AG04450 (cell line): ENCODE results near the gene MAP2K5. TPM values are rescaled to one million over a fixed set of nuclear protein-coding genes. Genes with fewer than 3 reads are reported as not detected.
"Not testable (repeated sequence)": the region's sequence is repeated elsewhere in the genome, so short reads cannot be mapped to it uniquely, and the experiment has no call there.

Source experiments
- CTCF ChIA-PET: fragments of 300-600, 350-600 bp; formaldehyde crosslinking; extraction: SDS; loops from one replicate; lab custom pipeline; 2022; ENCODE audit warnings: antibody characterized with exemption, inconsistent platforms; lab: Charles Lee
- POLR2A ChIA-PET: fragments of 350-600 bp; formaldehyde crosslinking; extraction: SDS; loops from one replicate; lab custom pipeline; 2021; ENCODE audit warnings: antibody characterized with exemption, inconsistent platforms; lab: Yijun Ruan, JAX
- DNase-seq: peaks from one replicate; pipeline ENCODE4 v3.0.0-alpha.2; 2011; ENCODE audit warnings: low read depth, low spot score
- H3K27ac ChIP-seq: one replicate; pipeline ENCODE4 v1.5.1; 2012; ENCODE audit warnings: low read depth, low read length, control low read depth
- H3K27me3 ChIP-seq: one replicate; pipeline ENCODE4 v1.6.0; 2012; ENCODE audit warnings: low read length; ENCODE audit not compliant: control insufficient read depth, insufficient read depth
- H3K4me3 ChIP-seq: 2 replicates; pipeline ENCODE4 v1.5.1; 2011; ENCODE audit warnings: mild to moderate bottlenecking, low read depth, low read length, control low read depth
- H3K9me3 ChIP-seq: 2 replicates; pipeline ENCODE4 v1.5.1; 2012; ENCODE audit warnings: low read length; ENCODE audit not compliant: control insufficient read depth, insufficient read depth
- CTCF ChIP-seq: IDR thresholded peaks from 2 replicates; pipeline ENCODE4 v1.5.1; 2011; ENCODE audit warnings: low read depth, low read length, control low read depth, inconsistent platforms
- polyA plus RNA-seq: library from polyadenylated mRNA; depleted of rRNA; stranded (reverse); fragments of >200 nt; gene quantifications from 2 replicates; pipeline ENCODE4 v1.2.3, GENCODE V29; 2011

Gene MAP2K5
- polyA plus RNA-seq, 1 experiment, result 5.4 TPM

- no peak for DNase-seq
- no peak for TF ChIP-seq CTCF
These were observed 70.7 kb downstream of the MAP2K5 start for GRCh38 chr15:67613211-67613610.

GRCh38 chr15:67613708-67614107 is 71.2 kb downstream of the MAP2K5 start:
- POLR2A ChIA-PET, result no interaction called here
- peak; percentile 9; the same call in 1 of the 2 replicates for TF ChIP-seq CTCF
- no peak overlapping the region for H3K27ac ChIP-seq
- CTCF ChIA-PET, result interaction anchor here (1.6 kb wide), 1 partner anchor 222 kb away, joined by 6 read pairs; no protein-coding TSS in a partner anchor
- DNase-seq, result no peak
- no peak overlapping the region for H3K4me3 ChIP-seq
- no peaks in the 10 kb centered on the region for H3K9me3 ChIP-seq
- no peaks in the 10 kb centered on the region for H3K27me3 ChIP-seq

More at GRCh38 chr15:67613211-67613610, 70.7 kb downstream of the MAP2K5 start:
- POLR2A ChIA-PET, result no interaction called here
- CTCF ChIA-PET, result interaction anchor here (1.6 kb wide), 1 partner anchor 223 kb away, joined by 6 read pairs; no protein-coding TSS in a partner anchor
- H3K9me3 ChIP-seq, result no peaks in the 10 kb centered on the region
- H3K27me3 ChIP-seq, result no peaks in the 10 kb centered on the region
- H3K27ac ChIP-seq, result no peak overlapping the region
- H3K4me3 ChIP-seq, result no peak overlapping the region

GRCh38 chr15:67615131-67615534 is 72.6 kb downstream of the MAP2K5 start:
- H3K4me3 ChIP-seq, H3K27me3 ChIP-seq, POLR2A ChIA-PET, DNase-seq, H3K27ac ChIP-seq, H3K9me3 ChIP-seq: not testable (repeated sequence)
- CTCF ChIA-PET, result interaction anchor here (0.6 to 1.2 kb wide), 2 partner anchors 114 to 221 kb away, joined by 3 read pairs; no protein-coding TSS in a partner anchor

- TF ChIP-seq CTCF, result no peak
- Histone ChIP-seq H3K4me3 (no peak overlapping the region), H3K27me3 (no peaks in the 10 kb centered on the region), H3K27ac (no peak overlapping the region), H3K9me3 (no peaks in the 10 kb centered on the region)
- DNase-seq, result no peak
- ChIA-PET CTCF (no interaction called here), POLR2A (no interaction called here)
These were observed 75.8 kb downstream of the MAP2K5 start for GRCh38 chr15:67618297-67618696.

- CTCF ChIA-PET, result no interaction called here
- no peak for DNase-seq
- no peak overlapping the region for H3K4me3 ChIP-seq
- POLR2A ChIA-PET, result no interaction called here
- H3K9me3 ChIP-seq, result no peaks in the 10 kb centered on the region
- no peaks in the 10 kb centered on the region for H3K27me3 ChIP-seq
- no peak for TF ChIP-seq CTCF
- H3K27ac ChIP-seq, result no peak overlapping the region
These were observed 79.6 kb downstream of the MAP2K5 start for GRCh38 chr15:67622110-67622509.
